ENCODE data around the gene ZNF341.

Gene ZNF341

DNA sequence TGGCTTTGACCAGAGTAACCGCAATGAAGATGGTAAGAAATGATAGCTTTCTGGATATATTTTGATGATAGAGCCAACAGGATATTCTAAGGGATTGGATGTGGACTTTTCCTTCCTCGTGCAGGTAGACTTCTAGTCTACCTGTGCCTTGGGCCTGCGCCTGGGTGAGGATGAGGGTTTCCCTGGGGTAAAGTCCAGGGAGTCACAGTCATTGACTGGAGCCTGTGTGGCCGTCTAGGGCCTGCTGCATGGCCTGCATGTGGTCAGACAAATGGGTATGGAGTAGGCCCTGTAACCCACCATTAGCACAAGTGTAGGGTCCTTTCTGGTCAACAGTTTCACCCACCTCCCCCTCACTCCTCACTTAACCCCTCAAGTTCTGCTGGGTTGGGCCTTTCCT, 66.6 kb downstream of the ZNF341 start:
- DNase-seq, result no peak

DNA sequence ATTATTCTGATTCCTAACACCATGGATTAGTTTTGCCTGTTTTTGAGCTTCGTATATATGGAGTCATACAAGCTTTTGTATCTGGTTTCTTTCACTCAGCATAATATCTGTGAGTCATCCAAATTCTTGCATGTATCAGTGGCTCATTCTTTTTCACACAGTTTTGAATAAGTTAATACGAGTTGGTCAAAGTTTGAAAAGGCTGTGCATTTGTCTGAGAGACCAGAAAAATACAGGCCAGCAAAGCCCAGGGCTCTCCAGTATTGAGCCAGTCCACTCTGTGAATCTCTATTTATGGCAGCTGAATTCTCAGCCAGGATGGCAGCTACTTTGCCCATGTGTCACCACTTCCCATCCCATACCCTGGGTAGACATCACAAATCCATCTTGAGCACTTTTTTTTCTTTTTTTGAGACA, 72.1 kb downstream of the ZNF341 start:
- DNase-seq, result no peak

DNA sequence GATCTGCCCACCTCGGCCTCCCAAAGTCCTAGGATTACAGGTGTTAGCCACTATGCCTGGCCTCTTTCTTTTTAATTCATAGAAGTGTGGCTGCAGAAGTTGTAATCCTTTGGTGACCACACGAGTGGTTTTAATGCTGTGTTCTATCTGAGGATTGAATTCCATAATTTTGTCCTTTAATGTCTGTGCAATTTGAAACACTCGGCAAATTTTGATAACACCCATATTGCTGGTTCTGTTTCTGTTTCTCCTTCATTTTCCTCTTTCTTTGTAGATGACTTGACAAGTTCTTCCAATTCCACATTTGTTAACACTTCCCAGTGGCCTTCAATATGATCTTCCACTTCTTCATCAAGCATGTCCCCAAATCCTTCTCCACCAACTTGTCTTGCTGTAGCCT, 76.6 kb downstream of the ZNF341 start:
- DNase-seq, result no peak

DNA sequence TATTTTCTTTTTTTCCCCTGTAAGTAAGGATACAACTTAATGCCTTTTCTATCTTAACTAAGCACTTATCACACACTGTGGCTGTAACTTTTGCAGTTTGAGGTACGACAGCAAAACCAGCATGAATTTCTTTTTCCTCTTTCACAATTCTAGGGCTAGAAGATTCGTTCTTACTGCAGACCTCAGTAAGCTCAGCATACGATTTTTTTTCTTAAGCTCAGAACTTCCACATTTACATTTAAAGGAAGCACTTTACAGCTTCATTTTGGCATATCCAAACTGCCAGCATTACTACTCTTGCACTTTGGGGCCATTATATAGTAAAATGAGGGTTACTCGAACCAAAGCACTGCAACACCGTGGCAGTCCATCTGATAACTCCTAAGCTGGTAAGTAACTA, 78.5 kb downstream of the ZNF341 start:
- DNase-seq, result peak; percentile 69

DNA sequence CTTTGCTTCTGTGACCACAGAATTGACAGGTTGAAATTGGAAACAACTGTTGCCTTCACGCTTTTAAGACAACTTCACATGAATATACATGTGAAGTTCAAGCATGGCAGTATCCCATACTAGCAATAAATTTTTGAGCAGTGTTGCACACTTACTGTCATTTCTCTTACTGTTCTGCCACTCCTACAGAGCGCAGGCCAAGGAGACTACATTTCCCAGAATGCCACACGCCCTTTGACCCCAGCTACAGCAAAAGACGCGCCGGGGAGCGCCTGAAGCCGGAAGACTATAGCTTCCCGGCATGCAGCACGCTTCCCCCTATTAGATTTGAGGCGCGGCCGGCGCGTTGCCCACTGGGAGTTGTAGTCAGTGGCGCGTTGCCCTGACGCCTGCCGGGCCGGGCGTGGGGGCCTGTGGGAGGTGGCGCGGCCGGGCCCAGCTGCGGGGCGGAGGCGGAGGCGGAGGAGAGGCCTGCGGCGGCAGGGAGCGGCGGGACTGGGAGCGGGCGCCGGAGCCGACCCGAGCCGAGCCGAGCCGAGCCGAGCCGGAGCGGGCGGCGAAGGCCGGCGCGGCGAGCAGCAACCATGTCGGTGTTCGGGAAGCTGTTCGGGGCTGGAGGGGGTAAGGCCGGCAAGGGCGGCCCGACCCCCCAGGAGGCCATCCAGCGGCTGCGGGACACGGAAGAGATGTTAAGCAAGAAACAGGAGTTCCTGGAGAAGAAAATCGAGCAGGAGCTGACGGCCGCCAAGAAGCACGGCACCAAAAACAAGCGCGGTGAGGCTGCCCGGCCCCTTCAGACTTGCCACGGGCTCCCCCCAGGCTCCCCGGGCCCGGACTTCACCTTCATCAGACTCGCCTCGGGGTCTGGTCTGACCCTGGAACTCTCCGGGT, 79.3 kb downstream of the ZNF341 start, which contains the start of gene CHMP4B:
TSS of gene CHMP4B (plus strand) at position 464 of the 891 bp plus-strand sequence. CDS start at position 585, 121 bp downstream.
- peak; percentile 98 for DNase-seq

DNA sequence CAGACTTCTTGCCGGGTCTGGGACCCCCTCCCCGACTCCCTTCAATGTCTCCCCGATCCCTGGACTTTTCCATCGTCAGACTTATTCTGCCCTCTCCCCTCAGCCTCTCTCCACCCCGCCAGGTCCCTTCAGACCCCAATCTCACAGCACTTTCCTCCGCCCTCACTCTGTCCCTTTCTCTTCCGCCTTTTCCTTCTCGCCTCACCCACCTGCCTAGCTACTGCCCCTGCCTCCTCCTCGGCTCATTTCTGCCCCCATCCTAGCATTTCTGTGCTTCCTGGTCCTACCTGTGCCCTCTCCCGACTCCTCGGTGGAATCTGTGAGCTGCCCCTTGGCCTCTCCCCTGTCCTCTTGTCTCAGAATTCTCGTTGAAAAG, 80.0 kb downstream of the ZNF341 start:
- DNase-seq, result no peak

GRCh38 chr20:33812152-33812849, 80.5 kb downstream of the ZNF341 start:
- peak; percentile 77 for DNase-seq

DNA sequence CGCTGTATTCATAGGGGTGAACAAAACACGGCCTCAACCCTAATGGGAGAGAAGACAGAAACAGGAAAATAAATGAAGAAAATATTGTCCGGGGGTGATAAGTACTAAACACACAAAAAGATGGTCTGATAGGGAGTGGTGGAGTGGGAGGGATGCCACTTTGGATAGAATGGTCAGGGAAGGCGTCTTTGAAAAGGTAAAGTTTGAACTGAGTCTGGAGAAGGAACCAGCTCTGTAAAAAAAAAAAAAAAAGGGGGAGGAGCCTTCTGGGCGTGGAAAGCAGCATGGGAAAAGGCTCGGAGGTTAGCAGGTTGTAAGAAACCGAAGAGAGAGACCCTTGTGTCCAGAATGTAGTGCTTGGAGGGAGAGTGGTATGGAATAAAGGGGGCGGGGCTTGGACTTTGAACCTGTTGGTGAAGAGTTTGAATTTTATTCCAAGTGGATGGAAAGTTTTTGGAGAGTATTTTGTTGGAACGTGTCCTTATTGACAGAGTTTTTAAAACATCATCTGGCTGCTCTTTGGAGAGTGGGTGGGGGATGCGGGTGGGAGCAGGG, 81.2 kb downstream of the ZNF341 start:
- peak; percentile 13 for DNase-seq

DNA sequence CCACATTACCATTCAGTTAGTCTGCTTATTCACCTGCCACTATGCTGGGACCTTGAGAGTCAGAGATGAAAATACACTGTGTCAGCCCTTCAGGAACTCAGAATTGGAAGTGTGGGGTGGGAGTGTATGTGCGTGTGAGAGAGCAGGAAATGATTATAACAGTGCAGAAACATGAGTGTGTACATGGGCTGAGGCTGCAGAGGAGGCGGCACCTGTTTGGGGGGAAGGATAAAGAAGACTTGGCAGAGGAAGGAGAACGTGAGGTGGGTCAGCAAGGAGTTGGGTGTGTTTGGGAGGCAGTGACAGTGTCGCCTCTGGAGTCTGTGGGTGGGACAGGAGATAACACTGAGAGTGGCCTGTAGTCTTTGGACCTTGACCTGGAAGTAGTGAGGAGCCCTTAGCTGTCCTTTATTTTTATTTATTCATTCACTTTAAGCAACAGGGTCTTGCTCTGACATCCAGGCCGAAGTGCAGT, 82.5 kb downstream of the ZNF341 start:
- no peak for DNase-seq

GRCh38 chr20:33815671-33816070, 83.9 kb downstream of the ZNF341 start:
- no peak for DNase-seq

- DNase-seq, result no peak
Measured at GRCh38 chr20:33816191-33816590, 84.4 kb downstream of the ZNF341 start.

- no peak for DNase-seq
Measured at GRCh38 chr20:33817411-33817810, 85.6 kb downstream of the ZNF341 start.

DNA sequence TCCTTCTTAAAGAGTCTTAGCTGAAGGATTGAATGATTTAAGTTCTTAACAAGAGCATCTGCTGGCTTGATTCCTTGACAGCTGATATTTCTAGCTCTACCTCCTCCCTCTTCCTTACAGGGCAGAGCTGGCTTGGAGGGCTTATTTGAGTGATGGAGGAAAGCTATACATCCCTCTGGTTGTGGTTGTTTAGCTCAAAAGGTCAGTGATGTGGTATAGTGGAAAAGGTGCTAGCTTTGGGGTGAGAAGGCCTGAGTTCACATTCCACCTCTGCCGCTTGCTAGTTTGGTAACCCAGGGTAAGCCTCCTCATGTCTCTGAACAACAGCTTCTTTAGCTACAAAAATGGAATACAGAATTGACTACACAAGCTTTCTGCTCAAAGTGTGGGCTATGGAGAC, 87.7 kb downstream of the ZNF341 start:
- DNase-seq, result no peak

DNA sequence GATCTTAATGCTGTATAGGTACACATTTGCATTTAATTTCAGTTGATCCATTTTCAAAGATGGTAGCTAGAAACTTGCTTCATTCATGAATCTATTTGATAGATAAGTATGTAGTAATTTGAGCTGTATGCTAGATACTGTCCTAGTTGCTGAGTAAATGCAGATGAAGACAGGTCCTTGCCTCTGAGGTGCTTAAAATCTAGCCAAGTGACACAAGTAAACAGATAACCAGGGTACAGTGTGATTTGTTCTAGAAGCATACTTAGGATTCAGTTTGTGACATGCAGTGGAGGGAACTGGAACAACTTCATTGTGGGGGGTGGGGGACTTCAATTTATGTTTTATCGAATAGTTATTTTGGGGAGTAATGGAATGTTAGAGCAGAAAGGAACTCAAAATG, 88.6 kb downstream of the ZNF341 start:
- no peak for DNase-seq

- DNase-seq, result no peak
Measured at GRCh38 chr20:33821270-33821836, 89.6 kb downstream of the ZNF341 start.

DNA sequence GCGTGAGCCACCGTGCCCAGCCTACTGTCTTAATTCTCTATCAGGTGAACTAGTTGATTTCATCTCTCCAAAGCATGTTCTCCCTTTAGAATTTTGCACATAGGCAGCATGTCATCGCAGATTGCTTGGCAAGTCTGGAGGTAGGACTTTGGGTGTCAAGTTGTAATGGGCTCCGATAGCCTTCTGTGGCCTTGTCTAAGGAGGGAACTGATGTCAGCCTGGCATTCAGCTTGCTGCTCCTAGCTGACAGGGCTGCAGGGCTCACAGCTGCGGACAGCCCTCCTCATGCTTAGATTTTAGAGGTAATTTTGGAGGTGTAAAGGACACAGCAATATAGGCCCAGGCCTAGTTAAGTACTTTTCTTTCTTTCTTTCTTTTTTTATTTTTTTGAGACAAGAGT, 90.6 kb downstream of the ZNF341 start:
- DNase-seq, result no peak

GRCh38 chr20:33822991-33823390, 91.2 kb downstream of the ZNF341 start:
- no peak for DNase-seq

- no peak for DNase-seq
Measured at GRCh38 chr20:33824852-33825251, 93.1 kb downstream of the ZNF341 start.

- DNase-seq, result no peak
Measured at GRCh38 chr20:33825340-33826269, 93.8 kb downstream of the ZNF341 start.

GRCh38 chr20:33826270-33826897, 94.6 kb downstream of the ZNF341 start:
- DNase-seq, result no peak

- no peak for DNase-seq
Measured at GRCh38 chr20:33827109-33827508, 95.3 kb downstream of the ZNF341 start.

All from MV-4-11 (cell line).